ENCODE measurements around the gene ATP5MC2.
A peak's percentile ranks its signal among the peaks of the same experiment; 100 is the strongest.
"Not testable (repeated sequence)": the region's sequence is repeated elsewhere in the genome, so short reads cannot be mapped to it uniquely, and the experiment has no call there.

Gene ATP5MC2

DNA sequence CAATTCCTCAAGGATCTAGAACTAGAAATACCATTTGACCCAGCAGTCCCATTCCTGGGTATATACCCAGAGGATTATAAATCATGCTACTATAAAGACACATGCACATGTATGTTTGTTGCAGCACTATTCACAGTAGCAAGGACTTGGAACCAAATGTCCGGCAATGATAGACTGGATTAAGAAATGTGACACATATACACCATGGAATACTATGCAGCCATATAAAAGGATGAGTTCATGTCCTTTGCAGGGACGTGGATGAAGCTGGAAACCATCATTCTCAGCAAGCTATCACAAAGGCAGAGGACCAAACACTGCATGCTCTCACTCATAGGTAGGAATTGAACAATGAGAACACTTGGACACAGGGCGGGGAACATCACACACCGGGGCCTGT lies 29.6 kb downstream of the ATP5MC2 start:
- DNase-seq (ENCODE audit: low read depth) = not testable (repeated sequence)

DNA sequence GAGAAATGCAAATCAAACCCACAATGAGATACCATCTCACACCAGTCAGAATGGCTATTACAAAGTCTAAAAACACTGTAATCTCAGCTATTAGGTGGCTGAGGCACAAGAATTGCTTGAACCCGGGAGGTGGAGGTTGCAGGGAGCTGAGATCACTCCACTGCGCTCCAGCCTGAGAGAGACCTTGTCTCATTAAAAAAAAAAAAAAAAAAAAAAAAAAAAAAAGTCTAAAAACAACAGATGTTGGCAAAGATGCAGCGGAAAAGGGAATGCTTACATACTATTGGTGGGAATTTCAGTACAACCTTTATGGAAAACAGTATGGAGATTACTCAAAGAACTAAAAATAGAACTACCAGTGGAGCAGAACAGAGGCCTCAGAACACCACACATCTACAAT lies 30.7 kb downstream of the ATP5MC2 start:
- no peak for DNase-seq (ENCODE audit: low read depth)

DNA sequence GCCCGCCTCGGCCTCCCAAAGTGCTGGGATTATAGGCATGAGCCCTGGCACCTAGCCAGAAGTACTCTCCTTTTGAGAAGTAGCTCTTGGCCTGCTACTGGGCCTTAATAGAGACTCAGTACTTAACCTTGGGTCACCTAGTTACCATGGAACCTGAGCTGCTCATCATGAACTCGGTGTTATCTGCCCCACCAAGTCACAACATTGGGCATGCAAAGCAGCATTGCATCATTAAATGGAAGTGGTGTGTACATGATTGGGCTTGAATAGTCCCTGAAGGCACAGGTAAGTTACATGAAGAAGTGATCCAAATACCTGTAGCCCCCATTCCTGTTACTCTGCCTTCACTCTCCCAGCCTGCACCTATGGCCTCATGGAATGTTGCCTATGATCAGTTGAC lies 31.8 kb downstream of the ATP5MC2 start:
- no peak for DNase-seq (ENCODE audit: low read depth)

DNA sequence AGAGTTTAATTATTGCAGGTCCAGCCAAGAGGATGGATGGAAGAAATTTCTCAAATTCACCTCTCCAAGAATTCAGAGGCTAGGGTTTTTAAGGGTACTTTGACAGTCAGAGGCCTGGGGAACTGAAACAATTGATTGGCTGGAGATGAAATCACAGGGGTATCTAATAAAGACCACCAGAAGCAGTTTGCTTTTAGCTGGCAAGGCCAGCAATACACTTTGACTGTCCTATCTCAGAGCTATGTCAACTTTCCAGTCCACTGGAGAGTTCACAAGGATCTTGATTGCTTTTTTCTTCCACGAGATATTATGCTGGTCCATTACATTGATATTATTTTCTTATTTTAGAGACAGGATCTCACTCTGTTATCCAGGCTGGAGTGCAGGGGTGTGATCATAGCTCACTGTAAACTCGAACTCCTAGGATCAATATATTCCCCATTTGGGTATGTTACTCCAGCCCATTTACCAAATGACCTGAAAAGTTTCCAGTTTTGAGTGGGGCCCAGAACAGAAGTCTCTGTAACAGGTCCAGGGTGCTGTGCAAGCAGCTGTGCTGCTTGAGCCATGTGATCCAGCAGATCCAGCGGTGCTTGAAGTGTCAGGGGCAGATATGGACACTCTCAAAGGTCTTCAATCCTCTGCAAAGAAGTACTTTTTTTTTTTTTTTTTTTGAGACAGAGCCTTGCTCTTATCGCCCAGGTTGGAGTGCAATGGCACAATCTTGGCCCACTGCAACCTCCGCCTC lies 32.5 kb downstream of the ATP5MC2 start:
- no peak for DNase-seq (ENCODE audit: low read depth)

DNA sequence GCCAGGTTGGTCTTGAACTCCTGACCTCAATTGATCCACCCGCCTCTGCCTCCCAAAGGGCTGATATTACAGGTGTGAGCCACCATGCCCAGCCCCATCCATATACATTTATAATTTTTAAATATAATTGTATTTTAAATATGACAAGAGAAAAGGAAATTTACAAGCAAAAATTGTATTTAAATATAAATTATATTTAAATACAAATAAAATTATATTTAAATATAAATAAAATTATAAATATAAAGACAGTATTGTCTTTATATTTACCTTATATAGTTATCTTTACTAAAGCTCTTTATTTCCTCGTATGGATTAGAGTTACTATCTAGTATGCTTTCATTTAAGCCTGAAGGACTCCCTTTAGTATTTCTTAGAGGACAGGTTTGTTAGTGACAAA lies 37.8 kb downstream of the ATP5MC2 start:
- no peak for DNase-seq (ENCODE audit: low read depth)

DNA sequence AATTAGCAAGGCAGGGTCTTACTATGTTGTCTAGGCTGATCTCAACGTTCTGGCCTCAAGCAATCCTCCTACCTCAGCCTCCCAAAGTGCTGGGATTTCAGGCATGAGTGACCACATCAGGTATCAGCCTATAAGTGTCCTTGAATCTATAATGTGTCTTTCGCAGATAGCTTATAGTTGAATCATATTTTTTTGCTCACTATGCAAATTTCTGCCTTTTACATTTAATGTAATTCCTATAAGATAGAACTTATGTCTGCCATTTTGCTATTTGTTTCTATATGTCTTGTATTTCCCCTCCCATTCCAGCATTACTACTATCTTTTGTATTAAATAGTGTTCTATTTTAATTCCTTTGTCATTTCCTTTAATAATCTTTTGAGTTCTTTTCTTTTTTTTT lies 39.2 kb downstream of the ATP5MC2 start:
- no peak for DNase-seq (ENCODE audit: low read depth)

DNA sequence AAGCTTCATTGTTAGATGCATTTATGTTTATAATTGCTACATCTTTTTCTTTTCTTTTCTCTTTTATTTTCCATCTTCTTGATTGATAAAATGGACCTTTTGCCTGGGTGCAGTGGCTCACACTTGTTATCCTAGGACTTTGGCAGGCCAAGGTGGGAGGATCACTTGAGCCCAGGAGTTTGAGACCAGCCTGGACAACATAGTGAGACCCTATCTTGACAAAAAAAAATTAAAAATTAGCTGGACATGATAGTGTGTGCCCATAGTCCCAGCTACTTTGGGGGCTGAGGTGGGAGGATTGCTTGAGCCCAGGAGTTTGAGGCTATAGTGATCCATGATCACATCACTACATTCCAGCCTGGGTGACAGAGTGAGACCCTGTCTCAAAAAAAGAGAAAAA lies 40.2 kb downstream of the ATP5MC2 start:
- not testable (repeated sequence) for DNase-seq (ENCODE audit: low read depth)

DNA sequence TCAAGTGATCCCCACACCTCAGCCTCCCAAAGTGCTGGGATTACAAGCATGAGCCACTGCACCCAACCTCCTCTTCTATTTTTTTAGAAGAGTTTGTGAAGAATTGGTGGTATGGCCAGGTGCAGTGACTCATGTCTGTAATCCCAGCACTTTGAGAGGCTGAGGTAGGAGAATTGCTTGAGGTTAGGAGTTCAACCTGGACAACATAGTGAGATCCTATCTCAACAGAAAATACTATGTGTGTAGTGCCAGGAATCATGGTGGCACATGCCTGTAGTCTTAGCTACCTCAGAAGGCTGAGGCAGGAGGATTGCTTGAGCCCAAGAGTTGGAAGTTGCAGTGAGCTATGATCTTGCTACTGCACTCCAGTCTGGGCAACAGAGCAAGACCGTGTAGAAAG lies 44.2 kb downstream of the ATP5MC2 start:
- no peak for DNase-seq (ENCODE audit: low read depth)

DNA sequence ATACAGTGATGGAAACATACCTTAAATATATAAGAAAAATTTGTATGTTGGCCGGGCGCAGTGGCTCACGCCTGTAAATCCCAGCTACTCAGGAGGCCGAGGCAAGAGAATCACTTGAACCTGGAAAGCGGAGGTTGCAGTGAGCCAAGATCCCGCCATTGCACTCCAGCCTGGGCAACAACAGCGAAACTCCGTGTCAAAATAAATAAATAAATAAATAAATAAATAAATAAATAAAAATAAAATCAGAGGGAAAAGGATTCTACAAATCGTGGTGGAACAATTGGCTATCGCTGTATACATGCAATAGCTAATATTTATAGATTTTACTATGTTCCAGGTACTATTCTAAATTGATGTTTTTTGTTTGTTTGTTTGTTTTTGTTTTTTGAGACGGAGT lies 48.0 kb downstream of the ATP5MC2 start:
- no peak for DNase-seq (ENCODE audit: low read depth)

DNA sequence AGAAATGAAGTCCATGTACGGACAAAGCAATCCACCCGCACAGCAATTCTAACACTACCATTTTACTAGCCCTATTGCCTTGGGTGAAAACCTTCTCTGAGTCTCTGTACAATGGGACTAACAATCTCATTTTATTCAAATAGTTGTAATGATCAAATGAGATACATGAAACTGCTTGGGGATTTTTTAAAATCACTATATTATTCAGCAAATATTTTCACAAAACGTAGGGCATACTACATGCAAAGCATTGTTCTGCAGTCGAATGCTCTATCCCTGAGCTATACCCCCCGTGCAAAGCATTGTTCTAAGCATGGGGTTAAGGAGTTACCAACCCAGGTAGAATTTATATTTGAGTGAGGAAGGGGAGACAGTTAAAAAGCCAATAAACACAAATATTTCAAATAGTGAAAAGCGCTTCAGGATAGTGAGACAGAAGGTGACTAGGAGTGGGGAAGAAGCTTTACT lies 49.1 kb downstream of the ATP5MC2 start:
- no peak for DNase-seq (ENCODE audit: low read depth)

DNA sequence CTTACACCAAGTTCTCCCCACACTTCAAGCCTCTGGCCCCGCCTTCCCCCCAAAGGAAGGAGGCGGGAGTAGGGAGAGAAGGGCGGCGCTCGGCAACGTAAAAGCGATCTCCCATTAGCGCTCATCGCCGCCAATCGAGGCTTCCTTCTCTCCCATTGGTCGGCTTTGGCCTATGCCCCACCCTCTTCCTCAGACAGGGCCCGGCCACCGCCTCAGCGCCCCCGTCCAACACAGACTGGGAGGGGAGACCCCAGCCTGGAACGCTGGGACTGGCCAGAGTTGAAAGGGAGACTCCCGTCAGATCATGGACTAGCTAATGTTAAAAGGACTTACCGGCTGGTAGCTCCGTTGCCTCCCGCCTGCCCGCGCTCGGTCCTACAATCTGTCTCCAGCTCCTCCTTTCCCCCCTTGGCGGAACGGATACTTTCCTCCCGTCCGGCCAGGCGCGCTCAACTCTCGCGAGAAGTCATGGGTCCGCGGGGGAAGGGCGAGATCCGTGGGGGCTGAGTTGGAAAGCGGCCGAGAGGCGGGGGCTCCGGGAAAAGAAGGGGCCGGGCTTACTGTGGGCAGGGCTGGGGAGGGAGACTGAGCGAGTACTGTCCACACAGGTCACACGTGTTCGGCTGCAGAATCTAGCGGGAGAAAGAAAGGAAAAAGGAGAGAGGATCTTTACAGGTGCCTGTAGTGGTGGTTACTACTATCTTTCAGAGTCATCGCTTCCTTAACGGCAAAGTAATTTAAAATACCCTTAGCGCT lies 49.8 kb downstream of the ATP5MC2 start, which contains the start of gene ATF7:
TSS of gene ATF7 (minus strand) at position 437 of the 756 bp plus-strand sequence. CDS start 25,382 bp downstream, outside the sequence.
- peak; percentile 95 for DNase-seq (ENCODE audit: low read depth)

DNA sequence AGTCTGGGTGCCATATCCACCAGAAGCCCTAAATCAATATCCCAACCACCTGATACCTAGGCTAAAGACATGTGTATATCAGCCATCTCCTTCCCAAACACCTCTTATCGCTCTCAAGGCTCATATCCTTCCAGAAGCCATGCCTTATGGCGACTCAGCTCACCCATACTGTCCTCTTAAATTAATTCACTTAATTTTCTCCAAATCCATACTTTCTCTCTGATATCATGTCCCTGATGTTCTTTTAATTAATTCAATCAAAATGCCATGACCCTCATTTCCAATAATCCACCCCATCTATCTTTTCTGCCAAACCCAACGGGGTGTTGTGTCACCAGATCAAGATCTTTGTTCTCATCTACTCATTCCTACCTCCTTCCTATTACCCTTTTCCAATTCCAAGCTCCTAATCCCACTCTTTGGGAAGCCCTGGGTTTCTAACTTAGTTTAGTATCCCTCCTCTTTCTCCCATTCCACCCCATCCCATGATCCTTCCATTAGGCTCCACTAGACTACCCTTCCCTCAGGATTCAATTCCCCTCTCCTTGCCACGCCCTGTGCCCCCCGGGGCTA lies 50.4 kb downstream of the ATP5MC2 start:
- no peak for DNase-seq (ENCODE audit: low read depth)

DNA sequence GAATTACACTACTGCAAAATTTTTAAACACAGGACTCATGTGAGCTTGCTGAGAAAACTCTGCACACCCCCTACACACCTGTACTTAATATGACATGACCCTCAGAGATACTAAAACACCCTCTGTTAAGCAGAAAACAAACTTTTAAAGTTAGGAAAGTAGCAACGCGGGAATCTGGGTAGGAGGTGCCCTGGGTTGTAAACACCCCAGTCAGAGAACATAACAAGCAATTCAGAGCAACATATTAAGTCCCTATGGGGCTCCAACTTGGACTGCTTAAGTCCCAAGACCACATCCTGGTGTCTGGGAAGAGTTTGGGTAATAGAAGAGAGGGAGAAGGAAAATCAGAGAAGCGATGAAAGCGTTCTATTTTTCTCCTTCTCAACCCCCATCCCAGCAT lies 50.9 kb downstream of the ATP5MC2 start:
- no peak for DNase-seq (ENCODE audit: low read depth)

DNA sequence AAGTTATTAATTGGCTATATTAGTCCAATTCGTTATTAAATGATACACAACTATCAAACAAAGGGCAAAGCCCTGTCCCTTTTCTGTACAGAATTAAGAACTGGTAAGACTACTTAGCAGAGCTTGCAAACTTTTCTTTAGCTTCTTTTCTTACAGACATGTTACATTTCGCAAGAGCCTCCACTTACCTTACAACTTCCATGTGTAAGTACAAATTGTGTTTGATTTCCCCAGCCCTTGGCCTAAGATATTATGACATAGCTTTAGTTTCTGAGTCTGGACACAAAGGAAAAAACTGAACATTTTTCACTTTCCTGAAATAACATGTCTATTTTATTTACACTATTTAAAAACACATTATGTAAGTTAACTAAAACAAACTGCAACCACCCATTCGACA lies 51.4 kb downstream of the ATP5MC2 start:
- DNase-seq (ENCODE audit: low read depth) = no peak

DNA sequence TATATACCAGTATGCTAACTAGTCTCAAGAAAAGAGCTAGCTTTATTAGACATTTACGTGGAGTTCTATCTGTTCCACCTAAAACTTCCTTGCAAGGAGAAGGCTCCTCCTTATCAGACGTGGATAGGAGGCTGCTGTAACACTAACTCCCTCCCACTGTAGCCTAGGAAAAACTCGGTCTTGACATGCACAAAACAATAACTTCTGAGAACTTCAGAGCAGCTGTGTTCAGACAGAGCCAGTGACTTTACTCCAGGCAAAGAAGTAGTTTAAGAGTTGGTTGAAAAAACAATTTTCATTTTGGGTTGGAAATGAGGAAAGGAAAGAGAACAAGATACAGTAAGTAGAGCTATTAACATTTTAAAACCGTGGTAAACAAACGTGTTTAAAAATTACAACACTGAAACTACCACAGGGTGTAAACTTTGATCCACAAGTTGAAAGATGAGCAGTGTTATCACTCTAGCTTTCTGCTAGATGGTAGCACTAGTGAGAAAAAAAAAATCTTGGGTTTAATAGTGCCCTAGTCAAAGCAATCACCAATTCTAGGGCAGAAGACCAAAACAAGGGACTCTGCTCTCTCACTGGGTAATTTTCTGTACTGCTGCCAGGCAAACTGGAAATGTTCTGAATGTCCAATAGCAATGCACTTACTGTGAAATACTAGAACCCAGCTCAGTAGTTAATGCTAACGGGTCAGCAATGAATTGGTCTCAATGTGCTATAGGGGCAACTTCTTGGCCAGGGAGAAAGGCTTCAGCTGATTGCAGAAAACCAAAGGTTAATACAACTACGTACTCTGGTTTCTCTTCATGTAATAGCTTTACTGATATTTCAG lies 52.1 kb downstream of the ATP5MC2 start:
- no peak for DNase-seq (ENCODE audit: low read depth)

DNA sequence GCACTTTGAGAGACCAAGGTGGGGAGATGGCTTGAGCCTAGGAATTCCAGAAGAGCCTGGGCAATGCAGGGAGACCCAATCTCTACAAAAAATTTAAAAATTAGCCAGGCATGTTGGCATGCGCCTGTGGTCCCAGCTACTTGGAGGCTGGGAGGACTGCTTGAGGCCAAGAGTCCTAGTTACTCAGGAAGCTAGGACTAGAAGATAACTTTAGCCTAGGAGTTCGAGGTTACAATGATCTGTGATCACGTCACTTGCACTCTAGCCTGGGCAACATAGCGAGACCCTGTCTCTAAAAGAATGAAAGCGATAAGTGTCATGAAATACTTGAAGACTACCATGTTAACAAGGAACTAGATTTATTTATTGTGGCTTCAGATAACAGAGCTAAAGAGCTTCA lies 53.2 kb downstream of the ATP5MC2 start:
- no peak for DNase-seq (ENCODE audit: low read depth)

DNA sequence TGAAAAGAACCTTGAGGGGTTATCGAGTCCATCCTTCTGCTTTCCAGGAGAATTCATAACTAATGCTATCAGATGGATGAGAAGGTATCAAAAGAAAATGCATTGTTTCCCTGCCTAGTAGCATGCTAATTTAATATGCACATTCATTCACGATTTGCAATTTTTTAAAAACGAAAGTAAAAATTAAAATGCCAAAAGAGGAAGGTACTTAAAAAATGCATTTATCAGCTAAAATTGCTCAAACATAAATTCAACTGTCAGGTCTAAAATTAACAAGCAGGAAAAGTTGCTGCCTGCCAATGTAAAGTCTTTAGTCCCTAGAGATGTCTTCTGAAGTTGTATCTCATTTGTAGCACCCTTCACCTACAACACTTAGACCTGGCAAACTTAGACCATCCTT lies 57.6 kb downstream of the ATP5MC2 start:
- DNase-seq (ENCODE audit: low read depth) = no peak

DNA sequence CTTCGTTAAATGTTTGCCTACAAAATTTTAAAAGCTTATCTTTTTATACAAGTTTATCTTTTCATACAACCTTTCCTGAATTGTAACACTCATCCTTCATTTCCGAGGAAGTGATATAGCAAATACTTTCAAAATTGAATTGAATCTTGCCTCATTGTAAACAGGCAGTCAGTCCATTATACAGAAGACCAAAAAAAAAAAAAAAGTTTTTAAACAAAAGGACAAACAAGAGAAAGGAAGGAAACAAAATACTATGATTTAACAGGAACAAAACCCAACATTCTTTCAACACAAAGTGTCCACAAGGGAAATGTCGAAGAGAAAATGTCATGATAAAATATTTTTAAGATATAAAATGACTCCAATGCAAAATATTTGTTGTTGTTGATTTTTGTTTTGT lies 58.2 kb downstream of the ATP5MC2 start:
- no peak for DNase-seq (ENCODE audit: low read depth)

DNA sequence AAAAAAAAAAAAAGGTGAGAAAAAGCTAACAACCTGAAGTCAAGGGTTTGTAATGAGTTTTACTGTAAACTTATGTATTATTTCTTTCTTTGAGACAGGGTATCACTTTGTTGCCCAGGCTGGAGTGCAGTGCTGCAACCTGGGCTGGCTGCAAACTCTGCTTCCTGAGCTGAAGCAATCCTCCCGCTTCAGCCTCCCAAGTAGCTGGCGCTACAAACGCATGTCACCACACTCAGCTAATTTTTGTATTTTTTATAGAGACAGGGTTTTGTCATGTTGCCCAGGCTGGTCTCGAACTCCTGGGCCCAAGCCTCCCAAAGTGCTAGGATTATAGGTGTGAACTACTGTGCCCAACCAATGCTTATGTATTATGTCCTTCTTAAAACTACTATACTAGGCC lies 58.9 kb downstream of the ATP5MC2 start:
- DNase-seq (ENCODE audit: low read depth) = no peak

Data from activated T-helper 9 cell treated with anti-CD3 and anti-CD28 coated beads, Interleukin-2, amount 50 U/mL, for 16 hours (primary cell).